A673 (cell line): ENCODE results near the gene NOP14. TPM values are rescaled to one million over a fixed set of nuclear protein-coding genes. Genes with fewer than 3 reads are reported as not detected.
A peak's percentile ranks its signal among the peaks of the same experiment; 100 is the strongest.

Experiments used
- BruUV-seq: library from RNA; stranded (reverse); fragments of 400-500 nt; replicated peaks from 2 replicates; lab custom pipeline; 2021; lab: Mats Ljungman, UMichigan
- CTCF ChIA-PET: fragments of 300-600 bp; sonication (Branson Sonifier 250); formaldehyde crosslinking; loops from one replicate; lab custom pipeline; 2022; ENCODE audit warnings: antibody characterized with exemption; lab: Charles Lee
- POLR2A ChIA-PET: fragments of 300-600 bp; sonication (Branson Sonifier 250); formaldehyde crosslinking; loops from one replicate; lab custom pipeline; 2022; ENCODE audit warnings: antibody characterized with exemption; ENCODE audit not compliant: low non-redundant PET; lab: Charles Lee
- DNase-seq: peaks from one replicate; pipeline ENCODE4 v3.0.0-alpha.2; 2015; ENCODE audit warnings: low spot score
- H3K27ac ChIP-seq: fragments of 200-600 bp; sonication (generic); 2 replicates; pipeline ENCODE4 v1.5.1; 2016; ENCODE audit warnings: mixed run types, low read depth, mild to moderate bottlenecking, mixed read lengths, antibody characterized with exemption, low read length; ENCODE audit not compliant: poor library complexity, severe bottlenecking
- H3K27me3 ChIP-seq: fragments of 200-600 bp; sonication (generic); replicated peaks from 2 replicates; pipeline ENCODE4 v1.6.1; 2017; ENCODE audit warnings: mixed run types, low read depth, mild to moderate bottlenecking, mixed read lengths, antibody characterized with exemption, low read length; ENCODE audit not compliant: insufficient read depth, poor library complexity
- H3K36me3 ChIP-seq: fragments of 200-600 bp; sonication (generic); 2 replicates; pipeline ENCODE4 v1.6.1; 2016; ENCODE audit warnings: mixed run types, mild to moderate bottlenecking, mixed read lengths, antibody characterized with exemption, low read length; ENCODE audit not compliant: insufficient read depth, poor library complexity, severe bottlenecking
- H3K4me1 ChIP-seq: fragments of 200-600 bp; sonication (generic); 2 replicates; pipeline ENCODE4 v1.6.1; 2017; ENCODE audit warnings: mixed run types, mild to moderate bottlenecking, mixed read lengths, antibody characterized with exemption, low read length; ENCODE audit not compliant: insufficient read depth, poor library complexity, severe bottlenecking
- H3K4me3 ChIP-seq: fragments of 200-600 bp; sonication (generic); 2 replicates; pipeline ENCODE4 v1.5.1; 2016; ENCODE audit warnings: low read depth, mixed run types, mild to moderate bottlenecking, mixed read lengths, low read length; ENCODE audit not compliant: poor library complexity, severe bottlenecking
- H3K9me3 ChIP-seq: fragments of 200-600 bp; sonication (generic); 2 replicates; pipeline ENCODE4 v1.6.1; 2016; ENCODE audit warnings: mixed run types, low read depth, mild to moderate bottlenecking, mixed read lengths, antibody characterized with exemption, low read length; ENCODE audit not compliant: poor library complexity, severe bottlenecking
- CTCF ChIP-seq: fragments of 300-800, 200-600 bp; sonication (generic); conservative IDR thresholded peaks from 2 replicates; pipeline ENCODE4 v1.5.1; 2017; ENCODE audit warnings: low read depth, mild to moderate bottlenecking, antibody characterized with exemption, low read length, moderate library complexity, mixed read lengths
- EZH2 ChIP-seq: fragments of 200-600 bp; sonication (generic); IDR thresholded peaks from 2 replicates; pipeline ENCODE4 v1.6.1; 2017; ENCODE audit warnings: borderline replicate concordance, low read depth, mild to moderate bottlenecking, mixed read lengths, antibody characterized with exemption, low read length; ENCODE audit not compliant: poor library complexity, severe bottlenecking
- intact Hi-C: fragments of 100-400 bp; cut with micrococcal nuclease; formaldehyde crosslinking; loops from one replicate; pipeline ENCODE4 v1.10.0; 2022; ENCODE audit not compliant: unreplicated experiment
- total RNA-seq: library from RNA; stranded (reverse); gene quantifications from 2 replicates; pipeline ENCODE4 v1.2.3, GENCODE V29; 2021

The NOP14 gene
- total RNA-seq, 1 experiment from 2014 or later, result 69.9 TPM

GRCh38 chr4:2964706-2965258 lies 1.6 kb upstream of the NOP14 start:
- DNase-seq, result no peak
- intact Hi-C loops, result no loop called here
- Histone ChIP-seq H3K27ac (no peak overlapping the region), H3K9me3 (no peaks in the 10 kb centered on the region), H3K36me3 (no peaks in the 10 kb centered on the region), H3K4me3 (peak overlapping the region; percentile 78), H3K4me1 (peaks cover 7% of the 10 kb centered on the region), H3K27me3 (no peaks in the 10 kb centered on the region)
- BruUV-seq, result TSS peak; percentile 44
- ChIA-PET POLR2A (no interaction called here), CTCF (no interaction called here)
- no peak for TF ChIP-seq CTCF

- Histone ChIP-seq H3K27ac (peak overlapping the region; percentile 89), H3K4me3 (peak overlapping the region; percentile 78), H3K27me3 (no peaks in the 10 kb centered on the region), H3K9me3 (no peaks in the 10 kb centered on the region), H3K4me1 (peaks cover 7% of the 10 kb centered on the region), H3K36me3 (no peaks in the 10 kb centered on the region)
- no TSS peak for BruUV-seq
- POLR2A ChIA-PET, result no interaction called here
- no peak for TF ChIP-seq EZH2
- TF ChIP-seq CTCF, result no peak
- CTCF ChIA-PET, result interaction anchor here (0.6 to 1.4 kb wide), 2 partner anchors 14 to 21 kb away, joined by 3 to 5 read pairs; no protein-coding TSS in a partner anchor
- no peak for DNase-seq
- intact Hi-C loops, result no loop called here
These were observed 813 bp upstream of the NOP14 start for GRCh38 chr4:2963966-2964471.

- Histone ChIP-seq H3K9me3 (no peaks in the 10 kb centered on the region), H3K4me1 (peaks cover 7% of the 10 kb centered on the region), H3K27ac (peak overlapping the region; percentile 89), H3K4me3 (peak overlapping the region; percentile 78), H3K36me3 (peaks cover 3% of the 10 kb centered on the region), H3K27me3 (no peaks in the 10 kb centered on the region)
- BruUV-seq, result no TSS peak
- POLR2A ChIA-PET, result no interaction called here
- intact Hi-C loops, result no loop called here
- no peak for TF ChIP-seq CTCF
- CTCF ChIA-PET, result interaction anchor here (0.5 to 0.6 kb wide), 2 partner anchors 9 to 14 kb away, joined by 3 to 4 read pairs; no protein-coding TSS in a partner anchor
- DNase-seq, result no peak
These were observed 512 bp downstream of the NOP14 start for GRCh38 chr4:2962614-2963174.
